H1 (cell line): ENCODE measurements around the gene ARHGEF26.

Experiments
- BACH1 ChIP-seq: IDR thresholded peaks from 2 replicates; pipeline ENCODE4 v1.6.1; 2012; ENCODE audit warnings: low read length, improper control_type of control experiment
- EP300 ChIP-seq, 2 experiments: IDR thresholded peaks; 1 replicate in 1 of 2; 2 replicates in 1 of 2; pipeline ENCODE4 v1.6.1; 2011 to 2012; ENCODE audit warnings: low read depth in 2 of 2, low read length in 2 of 2, mild to moderate bottlenecking in 2 of 2, borderline replicate concordance in 1 of 2, inconsistent platforms in 1 of 2, moderate library complexity in 1 of 2
- EZH2 ChIP-seq: fragments of 200-600 bp; sonication (generic); IDR thresholded peaks from 2 replicates; pipeline ENCODE4 v1.7.1; 2012; ENCODE audit warnings: low read depth, mild to moderate bottlenecking, moderate library complexity, low read length, inconsistent platforms; ENCODE audit not compliant: severe bottlenecking
- FOSL1 ChIP-seq: IDR thresholded peaks from 2 replicates; pipeline ENCODE4 v1.6.1; 2011; ENCODE audit warnings: mild to moderate bottlenecking, low read depth, low read length, moderate library complexity; ENCODE audit not compliant: insufficient read depth
- JUND ChIP-seq: IDR thresholded peaks from 2 replicates; pipeline ENCODE4 v1.6.1; 2011; ENCODE audit warnings: mild to moderate bottlenecking, improper control_type of control experiment, low read length
- MAFK ChIP-seq: IDR thresholded peaks from 2 replicates; pipeline ENCODE4 v1.6.1; 2012; ENCODE audit warnings: low read depth, mild to moderate bottlenecking, improper control_type of control experiment, low read length
- POLR2A ChIP-seq, 2 experiments: IDR thresholded peaks; 1 replicate in 1 of 2; 2 replicates in 1 of 2; pipeline ENCODE4 v1.6.1; 2011; ENCODE audit warnings: low read depth in 2 of 2, low read length in 2 of 2, mild to moderate bottlenecking in 2 of 2; ENCODE audit errors: control extremely low read depth in 1 of 2
- RFX5 ChIP-seq: IDR thresholded peaks from 2 replicates; pipeline ENCODE4 v1.6.1; 2011; ENCODE audit warnings: low read depth, low read length, improper control_type of control experiment, borderline replicate concordance
- SIRT6 ChIP-seq: IDR thresholded peaks from one replicate; pipeline ENCODE4 v1.7.1; 2012; ENCODE audit warnings: low read length, inconsistent platforms
- TAF1 ChIP-seq: IDR thresholded peaks from 2 replicates; pipeline ENCODE4 v1.6.1; 2011; ENCODE audit warnings: mild to moderate bottlenecking, low read depth, low read length
- TF ChIP-seq, protein P1 (sequence below), 3 experiments: IDR thresholded peaks; 1 replicate in 2 of 3; 2 replicates in 1 of 3; pipeline versions ENCODE4 v1.5.1 to v1.6.1; 2011; ENCODE audit warnings: low read length in 3 of 3, mild to moderate bottlenecking in 3 of 3, inconsistent platforms in 2 of 3, low read depth in 1 of 3, moderate library complexity in 1 of 3; ENCODE audit not compliant: insufficient read depth in 1 of 3; ENCODE audit errors: control extremely low read depth in 1 of 3
- TF ChIP-seq, protein P2 (sequence below): IDR thresholded peaks from 2 replicates; pipeline ENCODE4 v1.6.1; 2012; ENCODE audit warnings: low read length, inconsistent platforms
- TF ChIP-seq, protein P3 (sequence below): IDR thresholded peaks from 2 replicates; pipeline ENCODE4 v1.6.1; 2012; ENCODE audit warnings: inconsistent platforms

DNA sequence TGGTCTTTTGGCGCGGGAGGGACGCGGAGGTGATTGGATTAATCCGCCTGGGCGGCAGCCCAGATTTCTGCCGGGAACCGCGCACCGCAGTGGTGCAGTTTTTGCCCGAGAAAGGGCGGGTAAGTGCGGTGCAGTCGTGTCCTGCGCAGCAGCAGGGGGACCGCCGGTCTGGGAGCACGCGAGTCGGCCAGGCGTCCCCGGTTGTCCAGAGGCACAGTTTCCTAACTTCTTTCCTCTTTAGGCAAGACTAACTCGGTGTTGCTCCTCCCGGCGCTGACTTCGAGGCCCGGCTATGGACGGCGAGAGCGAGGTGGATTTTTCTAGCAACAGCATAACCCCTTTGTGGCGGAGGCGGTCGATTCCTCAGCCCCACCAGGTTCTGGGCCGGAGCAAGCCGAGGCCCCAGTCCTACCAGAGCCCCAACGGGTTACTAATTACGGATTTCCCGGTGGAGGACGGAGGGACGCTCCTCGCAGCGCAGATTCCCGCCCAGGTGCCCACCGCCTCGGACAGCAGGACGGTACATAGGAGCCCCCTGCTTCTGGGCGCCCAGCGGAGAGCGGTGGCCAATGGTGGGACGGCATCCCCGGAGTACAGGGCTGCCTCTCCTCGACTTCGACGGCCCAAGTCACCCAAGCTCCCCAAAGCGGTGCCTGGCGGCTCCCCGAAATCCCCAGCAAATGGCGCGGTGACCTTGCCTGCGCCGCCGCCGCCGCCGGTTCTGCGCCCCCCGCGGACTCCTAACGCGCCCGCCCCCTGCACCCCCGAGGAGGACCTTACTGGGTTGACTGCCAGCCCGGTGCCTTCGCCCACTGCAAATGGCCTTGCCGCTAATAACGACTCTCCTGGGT is 736 bp downstream of the ARHGEF26 start:
- TF ChIP-seq, protein P1, sequence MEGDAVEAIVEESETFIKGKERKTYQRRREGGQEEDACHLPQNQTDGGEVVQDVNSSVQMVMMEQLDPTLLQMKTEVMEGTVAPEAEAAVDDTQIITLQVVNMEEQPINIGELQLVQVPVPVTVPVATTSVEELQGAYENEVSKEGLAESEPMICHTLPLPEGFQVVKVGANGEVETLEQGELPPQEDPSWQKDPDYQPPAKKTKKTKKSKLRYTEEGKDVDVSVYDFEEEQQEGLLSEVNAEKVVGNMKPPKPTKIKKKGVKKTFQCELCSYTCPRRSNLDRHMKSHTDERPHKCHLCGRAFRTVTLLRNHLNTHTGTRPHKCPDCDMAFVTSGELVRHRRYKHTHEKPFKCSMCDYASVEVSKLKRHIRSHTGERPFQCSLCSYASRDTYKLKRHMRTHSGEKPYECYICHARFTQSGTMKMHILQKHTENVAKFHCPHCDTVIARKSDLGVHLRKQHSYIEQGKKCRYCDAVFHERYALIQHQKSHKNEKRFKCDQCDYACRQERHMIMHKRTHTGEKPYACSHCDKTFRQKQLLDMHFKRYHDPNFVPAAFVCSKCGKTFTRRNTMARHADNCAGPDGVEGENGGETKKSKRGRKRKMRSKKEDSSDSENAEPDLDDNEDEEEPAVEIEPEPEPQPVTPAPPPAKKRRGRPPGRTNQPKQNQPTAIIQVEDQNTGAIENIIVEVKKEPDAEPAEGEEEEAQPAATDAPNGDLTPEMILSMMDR (IDR thresholded peaks at IDR 0.05; ENCODE audit: control extremely low read depth in 1 of 3, insufficient read depth in 1 of 3, low read depth in 1 of 3, low read length in 3 of 3), result no peak
- TF ChIP-seq, protein P2, sequence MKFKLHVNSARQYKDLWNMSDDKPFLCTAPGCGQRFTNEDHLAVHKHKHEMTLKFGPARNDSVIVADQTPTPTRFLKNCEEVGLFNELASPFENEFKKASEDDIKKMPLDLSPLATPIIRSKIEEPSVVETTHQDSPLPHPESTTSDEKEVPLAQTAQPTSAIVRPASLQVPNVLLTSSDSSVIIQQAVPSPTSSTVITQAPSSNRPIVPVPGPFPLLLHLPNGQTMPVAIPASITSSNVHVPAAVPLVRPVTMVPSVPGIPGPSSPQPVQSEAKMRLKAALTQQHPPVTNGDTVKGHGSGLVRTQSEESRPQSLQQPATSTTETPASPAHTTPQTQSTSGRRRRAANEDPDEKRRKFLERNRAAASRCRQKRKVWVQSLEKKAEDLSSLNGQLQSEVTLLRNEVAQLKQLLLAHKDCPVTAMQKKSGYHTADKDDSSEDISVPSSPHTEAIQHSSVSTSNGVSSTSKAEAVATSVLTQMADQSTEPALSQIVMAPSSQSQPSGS, result no peak
- TF ChIP-seq JUND, result no peak
- TF ChIP-seq, protein P3, sequence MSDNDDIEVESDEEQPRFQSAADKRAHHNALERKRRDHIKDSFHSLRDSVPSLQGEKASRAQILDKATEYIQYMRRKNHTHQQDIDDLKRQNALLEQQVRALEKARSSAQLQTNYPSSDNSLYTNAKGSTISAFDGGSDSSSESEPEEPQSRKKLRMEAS, result peak; percentile 32; the same call in 1 of the 2 replicates
- TF ChIP-seq BACH1, result no peak
- no peak for TF ChIP-seq EZH2
- no peak for TF ChIP-seq RFX5
- no peak for TF ChIP-seq FOSL1
- TF ChIP-seq POLR2A (IDR thresholded peaks at IDR 0.05; ENCODE audit: control extremely low read depth in 1 of 2, low read depth in 2 of 2, low read length in 2 of 2), result peak in 1 of 2 experiments; percentile 48; a peak in 1 of 3 replicates
- TF ChIP-seq MAFK, result no peak
- TF ChIP-seq TAF1, result no peak; the same call in 1 of the 2 replicates
- TF ChIP-seq EP300 (IDR thresholded peaks at IDR 0.05; ENCODE audit: borderline replicate concordance in 1 of 2, low read depth in 2 of 2, low read length in 2 of 2), result no peak
- no peak for TF ChIP-seq SIRT6
